ENCODE results near the gene NAALADL1.

DNA sequence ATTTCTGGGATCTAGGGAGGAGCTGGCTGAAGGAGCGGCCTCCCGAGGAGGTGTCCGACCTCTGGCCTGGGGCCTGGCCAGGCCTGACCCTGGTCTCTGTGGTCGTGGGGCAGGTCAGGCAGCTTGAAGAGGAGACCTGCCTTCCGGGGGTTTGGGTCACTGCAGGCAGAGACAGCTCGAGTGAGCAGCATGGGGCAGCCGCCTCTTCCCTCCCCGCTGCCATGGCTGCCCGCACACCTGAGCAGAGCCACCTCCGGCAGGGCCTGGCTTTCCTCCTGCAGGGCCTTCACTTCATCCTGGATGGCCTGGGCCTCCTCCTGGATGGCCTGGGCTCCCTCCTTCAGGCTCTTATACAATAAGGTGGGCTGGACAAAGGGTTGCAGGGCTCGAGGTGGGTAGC lies 8.0 kb upstream of the NAALADL1 start:
- TF ChIP-seq, protein P1, sequence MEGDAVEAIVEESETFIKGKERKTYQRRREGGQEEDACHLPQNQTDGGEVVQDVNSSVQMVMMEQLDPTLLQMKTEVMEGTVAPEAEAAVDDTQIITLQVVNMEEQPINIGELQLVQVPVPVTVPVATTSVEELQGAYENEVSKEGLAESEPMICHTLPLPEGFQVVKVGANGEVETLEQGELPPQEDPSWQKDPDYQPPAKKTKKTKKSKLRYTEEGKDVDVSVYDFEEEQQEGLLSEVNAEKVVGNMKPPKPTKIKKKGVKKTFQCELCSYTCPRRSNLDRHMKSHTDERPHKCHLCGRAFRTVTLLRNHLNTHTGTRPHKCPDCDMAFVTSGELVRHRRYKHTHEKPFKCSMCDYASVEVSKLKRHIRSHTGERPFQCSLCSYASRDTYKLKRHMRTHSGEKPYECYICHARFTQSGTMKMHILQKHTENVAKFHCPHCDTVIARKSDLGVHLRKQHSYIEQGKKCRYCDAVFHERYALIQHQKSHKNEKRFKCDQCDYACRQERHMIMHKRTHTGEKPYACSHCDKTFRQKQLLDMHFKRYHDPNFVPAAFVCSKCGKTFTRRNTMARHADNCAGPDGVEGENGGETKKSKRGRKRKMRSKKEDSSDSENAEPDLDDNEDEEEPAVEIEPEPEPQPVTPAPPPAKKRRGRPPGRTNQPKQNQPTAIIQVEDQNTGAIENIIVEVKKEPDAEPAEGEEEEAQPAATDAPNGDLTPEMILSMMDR (conservative IDR thresholded peaks at IDR 0.05; ENCODE audit: low read depth, low read length): no peak
- TF ChIP-seq POLR2A (IDR thresholded peaks at IDR 0.05; ENCODE audit: low read depth, low read length) (no peak), MAFK (IDR thresholded peaks at IDR 0.05; ENCODE audit: low read depth, low read length) (no peak), MXI1 (IDR thresholded peaks at IDR 0.05; ENCODE audit: borderline replicate concordance, low read depth, low read length) (no peak), SMC3 (IDR thresholded peaks at IDR 0.05; ENCODE audit: low read depth, low read length) (no peak), RCOR1 (IDR thresholded peaks at IDR 0.05; ENCODE audit: insufficient replicate concordance, low read length) (no peak), RAD21 (IDR thresholded peaks at IDR 0.05; ENCODE audit: low read length) (no peak), RFX5 (IDR thresholded peaks at IDR 0.05; ENCODE audit: low read depth, low read length) (no peak), NFE2L2 (IDR thresholded peaks at IDR 0.05; ENCODE audit: low read depth, low read length) (no peak), BHLHE40 (IDR thresholded peaks at IDR 0.05; ENCODE audit: low read depth, low read length) (no peak), MAZ (IDR thresholded peaks at IDR 0.05; ENCODE audit: borderline replicate concordance, low read depth, low read length) (no peak), CHD1 (IDR thresholded peaks at IDR 0.05; ENCODE audit: low read depth, low read length) (no peak)
- TF ChIP-seq, protein P2, sequence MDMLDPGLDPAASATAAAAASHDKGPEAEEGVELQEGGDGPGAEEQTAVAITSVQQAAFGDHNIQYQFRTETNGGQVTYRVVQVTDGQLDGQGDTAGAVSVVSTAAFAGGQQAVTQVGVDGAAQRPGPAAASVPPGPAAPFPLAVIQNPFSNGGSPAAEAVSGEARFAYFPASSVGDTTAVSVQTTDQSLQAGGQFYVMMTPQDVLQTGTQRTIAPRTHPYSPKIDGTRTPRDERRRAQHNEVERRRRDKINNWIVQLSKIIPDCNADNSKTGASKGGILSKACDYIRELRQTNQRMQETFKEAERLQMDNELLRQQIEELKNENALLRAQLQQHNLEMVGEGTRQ (IDR thresholded peaks at IDR 0.05; ENCODE audit: low read depth, low read length): no peak
- TF ChIP-seq, protein P3, sequence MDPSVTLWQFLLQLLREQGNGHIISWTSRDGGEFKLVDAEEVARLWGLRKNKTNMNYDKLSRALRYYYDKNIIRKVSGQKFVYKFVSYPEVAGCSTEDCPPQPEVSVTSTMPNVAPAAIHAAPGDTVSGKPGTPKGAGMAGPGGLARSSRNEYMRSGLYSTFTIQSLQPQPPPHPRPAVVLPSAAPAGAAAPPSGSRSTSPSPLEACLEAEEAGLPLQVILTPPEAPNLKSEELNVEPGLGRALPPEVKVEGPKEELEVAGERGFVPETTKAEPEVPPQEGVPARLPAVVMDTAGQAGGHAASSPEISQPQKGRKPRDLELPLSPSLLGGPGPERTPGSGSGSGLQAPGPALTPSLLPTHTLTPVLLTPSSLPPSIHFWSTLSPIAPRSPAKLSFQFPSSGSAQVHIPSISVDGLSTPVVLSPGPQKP (IDR thresholded peaks at IDR 0.05; ENCODE audit: borderline replicate concordance, low read depth, low read length): no peak
